CD4-positive, alpha-beta memory T cell (primary cell): Measurements from ENCODE around the gene ACVRL1. TPM values are rescaled to one million over a fixed set of nuclear protein-coding genes. Genes with fewer than 3 reads are reported as not detected.

Experiments used
- polyA plus RNA-seq, 2 donors: library from polyadenylated mRNA; unstranded; fragments of 300-500 nt; fragmentation: Illumina TruSeq; gene quantifications; one replicate each; pipeline ENCODE4 v1.2.3, GENCODE V29; 2021
- total RNA-seq, 2 experiments: library from RNA; stranded (reverse); gene quantifications; one replicate each; pipeline ENCODE4 v1.2.3, GENCODE V29; 2021

Gene ACVRL1
- total and polyA plus RNA-seq, 4 experiments from 2014 or later = 0.15 to 0.83 TPM; not detected in 2

Other genes with a start within 250 kb of the ACVRL1 start
- 1 to 10 TPM; 1.2 to 1.5 TPM for gene FIGNL2, start 58.8 kb upstream of the ACVRL1 start, total RNA-seq
- under 1 TPM in 1 of 2 donors, not detected in 1; 0.10 TPM for gene FIGNL2, start 58.8 kb upstream of the ACVRL1 start, polyA plus RNA-seq
- gene ANKRD33, start 19.4 kb upstream of the ACVRL1 start, total RNA-seq = not detected
- gene ANKRD33, start 19.4 kb upstream of the ACVRL1 start, polyA plus RNA-seq = not detected
- 10 to 100 TPM; 10.8 to 12.6 TPM for gene ACVR1B, start 44.2 kb downstream of the ACVRL1 start, total RNA-seq
- 1 to 10 TPM in 1 of 2 donors, under 1 TPM in 1; 0.42 to 2.5 TPM for gene ACVR1B, start 44.2 kb downstream of the ACVRL1 start, polyA plus RNA-seq
- 10 to 100 TPM; 30.5 to 31.7 TPM for gene TAMALIN, start 99.4 kb downstream of the ACVRL1 start, total RNA-seq
- gene TAMALIN, start 99.4 kb downstream of the ACVRL1 start, polyA plus RNA-seq = 1 to 10 TPM; 1.2 to 5.3 TPM
- 1 to 10 TPM; 1.1 to 1.3 TPM for gene NR4A1, start 143.9 kb downstream of the ACVRL1 start, total RNA-seq
- 1 to 10 TPM; 1.2 to 1.3 TPM for gene NR4A1, start 143.9 kb downstream of the ACVRL1 start, polyA plus RNA-seq
- 10 to 100 TPM; 24.4 to 27.0 TPM for gene ATG101, start 162.5 kb downstream of the ACVRL1 start, total RNA-seq
- 10 to 100 TPM; 22.2 to 27.1 TPM for gene ATG101, start 162.5 kb downstream of the ACVRL1 start, polyA plus RNA-seq
- gene SMIM41, start 172.2 kb downstream of the ACVRL1 start, total RNA-seq = not detected
- not detected for gene SMIM41, start 172.2 kb downstream of the ACVRL1 start, polyA plus RNA-seq